Measurements from ENCODE around the gene WNT3.

DNA sequence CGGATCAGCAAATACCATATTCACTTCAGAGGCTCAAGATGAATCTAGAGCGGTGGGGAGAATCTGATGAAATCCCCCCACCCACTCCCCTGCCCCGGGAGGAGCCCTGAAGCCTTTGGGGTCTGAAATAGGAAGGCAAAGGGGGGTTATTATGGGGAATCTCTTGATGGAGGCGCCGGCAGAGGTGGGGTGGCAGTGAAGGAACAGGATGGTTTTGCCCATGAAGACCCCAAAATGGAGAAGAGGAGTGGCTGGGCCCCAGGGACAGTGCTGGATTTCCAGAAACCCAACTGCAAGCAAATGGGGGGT, 637 bp downstream of the WNT3 start:
- TF ChIP-seq POLR2A (IDR thresholded peaks at IDR 0.05) (no peak), CTCF (IDR thresholded peaks at IDR 0.05) (no peak)

Data from uterus (tissue), 2 donors.